BLaER1 treated with 17β-estradiol and CSF1 and Interleukin-3, amounts not matched to agents 10 nM and 100 nM (cell line): Measurements from ENCODE around the gene MLF1.

Source experiments
- H3K27ac ChIP-seq, 11 experiments: shearing (Covaris generic); formaldehyde crosslinking; 2 replicates each; pipeline ENCODE4 v1.8.1; 2022
- H3K27me3 ChIP-seq, 11 experiments: shearing (Covaris generic); formaldehyde crosslinking; 2 replicates each; pipeline ENCODE4 v1.8.1; 2022
- H3K36me3 ChIP-seq, 11 experiments: shearing (Covaris generic); formaldehyde crosslinking; 2 replicates each; pipeline ENCODE4 v1.8.1; 2022
- H3K4me1 ChIP-seq, 10 experiments: shearing (Covaris generic); formaldehyde crosslinking; 2 replicates each; pipeline ENCODE4 v1.8.1; 2022
- H3K4me2 ChIP-seq, 11 experiments: shearing (Covaris generic); formaldehyde crosslinking; 2 replicates each; pipeline ENCODE4 v1.8.1; 2022
- H3K4me3 ChIP-seq, 10 experiments: shearing (Covaris generic); formaldehyde crosslinking; 2 replicates each; pipeline ENCODE4 v1.8.1; 2022
- H3K9ac ChIP-seq, 11 experiments: shearing (Covaris generic); formaldehyde crosslinking; 2 replicates each; pipeline ENCODE4 v1.8.1; 2022
- H3K9me3 ChIP-seq, 11 experiments: shearing (Covaris generic); formaldehyde crosslinking; replicated peaks in 1 of 11; 2 replicates each; pipeline ENCODE4 v1.8.1; 2022
- H4K20me1 ChIP-seq, 11 experiments: shearing (Covaris generic); formaldehyde crosslinking; 2 replicates each; pipeline ENCODE4 v1.8.1; 2022
- Cebpa-rat ChIP-seq, 11 experiments: shearing (Covaris generic); IDR thresholded peaks; 2 replicates each; pipeline ENCODE4 v1.8.1; 2022

The MLF1 gene

GRCh38 chr3:158570999-158571702 lies at the start of gene MLF1:
Gene MLF1, plus strand, starts transcription at chr3:158571194. Its CDS starts 107 bp downstream, at chr3:158571301.
- TF ChIP-seq Cebpa-rat (IDR thresholded peaks at IDR 0.05) = no peak
- Histone ChIP-seq H3K36me3 (no peaks in the 10 kb centered on the region), H3K27ac (no peak within 1 kb of the TSS), H3K27me3 (no peaks in the 10 kb centered on the region), H3K9me3 (peaks cover 7 to 9% (median 8%) of the 10 kb centered on the region in 11 experiments; a peak in 20 of 22 replicates), H3K9ac (no peak within 1 kb of the TSS), H3K4me1 (peaks cover 0 to 4% (median 0%) of the 10 kb centered on the region in 10 experiments; a peak in 4 of 20 replicates), H4K20me1 (no peaks in the 10 kb centered on the region), H3K4me3 (no peak within 1 kb of the TSS), H3K4me2 (no peak within 1 kb of the TSS)

GRCh38 chr3:158522221-158523136 lies 48.5 kb upstream of the MLF1 start:
- no peaks in the 10 kb centered on the region for H4K20me1 ChIP-seq
- no peak overlapping the region for H3K27ac ChIP-seq
- 0 out of 22 replicates have a peak, but pooled peaks cover 0 to 4% (median 0%) of the 10 kb centered on the region in 11 experiments for H3K36me3 ChIP-seq
- 0 out of 22 replicates have a peak, but pooled peaks cover 0 to 3% (median 0%) of the 10 kb centered on the region in 11 experiments for H3K9me3 ChIP-seq
- no peak overlapping the region for H3K9ac ChIP-seq
- H3K27me3 ChIP-seq = no peaks in the 10 kb centered on the region
- TF ChIP-seq Cebpa-rat (IDR thresholded peaks at IDR 0.05) = no peak
- no peak overlapping the region for H3K4me3 ChIP-seq
- H3K4me1 ChIP-seq = peaks cover 0 to 11% (median 0%) of the 10 kb centered on the region in 10 experiments; a peak in 4 of 20 replicates
- H3K4me2 ChIP-seq = no peak overlapping the region

- H3K4me1 ChIP-seq = no peaks in the 10 kb centered on the region
- no peak overlapping the region for H3K4me2 ChIP-seq
- TF ChIP-seq Cebpa-rat (IDR thresholded peaks at IDR 0.05) = no peak
- H3K27me3 ChIP-seq = no peaks in the 10 kb centered on the region
- 0 out of 22 replicates have a peak, but pooled peaks cover 0 to 4% (median 0%) of the 10 kb centered on the region in 11 experiments for H3K36me3 ChIP-seq
- H4K20me1 ChIP-seq = no peaks in the 10 kb centered on the region
- 0 out of 22 replicates have a peak, but pooled peaks cover 0 to 3% (median 0%) of the 10 kb centered on the region in 11 experiments for H3K9me3 ChIP-seq
- H3K27ac ChIP-seq = no peak overlapping the region
- no peak overlapping the region for H3K9ac ChIP-seq
- H3K4me3 ChIP-seq = no peak overlapping the region
Measured at GRCh38 chr3:158528076-158528674, 42.8 kb upstream of the MLF1 start.

- Histone ChIP-seq H3K27ac (no peak overlapping the region), H3K4me2 (no peak overlapping the region), H3K9me3 (no peaks in the 10 kb centered on the region), H3K4me1 (no peaks in the 10 kb centered on the region), H3K4me3 (no peak overlapping the region), H4K20me1 (no peaks in the 10 kb centered on the region), H3K9ac (no peak overlapping the region), H3K36me3 (no peaks in the 10 kb centered on the region), H3K27me3 (no peaks in the 10 kb centered on the region)
- no peak for TF ChIP-seq Cebpa-rat (IDR thresholded peaks at IDR 0.05)
Measured at GRCh38 chr3:158531334-158531733, 39.7 kb upstream of the MLF1 start.

DNA sequence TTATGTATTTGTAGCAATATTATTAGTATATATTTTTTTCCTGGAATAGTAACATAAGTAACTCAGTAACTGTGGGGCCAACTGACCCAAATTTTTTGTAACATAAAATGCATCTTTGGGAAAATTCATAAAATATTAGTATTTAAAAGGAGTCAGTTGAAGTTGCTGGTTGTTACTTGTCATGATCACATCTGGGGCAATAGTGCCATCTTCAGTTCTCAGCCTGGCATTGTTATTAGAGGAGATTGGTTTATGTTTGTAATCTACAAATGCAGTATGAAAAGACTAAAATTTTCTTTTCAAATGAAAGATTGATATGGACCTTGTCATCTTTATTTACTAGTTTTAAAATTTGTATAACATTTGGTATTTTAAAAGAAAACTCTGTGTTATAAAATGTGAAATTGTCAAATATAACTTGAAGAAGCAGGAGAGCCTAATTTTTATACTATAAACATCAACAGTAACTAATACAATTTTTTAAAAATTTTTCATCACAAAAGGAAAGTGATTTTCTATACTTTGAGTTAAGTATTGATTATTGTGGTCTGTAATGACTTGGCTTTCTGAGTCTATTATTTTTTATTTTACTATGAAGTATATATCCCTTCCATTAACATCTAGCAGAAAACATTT lies 38.8 kb upstream of the MLF1 start:
- Histone ChIP-seq H3K4me3 (no peak overlapping the region), H4K20me1 (no peaks in the 10 kb centered on the region), H3K27ac (no peak overlapping the region), H3K9me3 (no peaks in the 10 kb centered on the region), H3K36me3 (no peaks in the 10 kb centered on the region), H3K4me1 (no peaks in the 10 kb centered on the region), H3K4me2 (no peak overlapping the region), H3K9ac (no peak overlapping the region), H3K27me3 (no peaks in the 10 kb centered on the region)
- no peak for TF ChIP-seq Cebpa-rat (IDR thresholded peaks at IDR 0.05)

- no peak overlapping the region for H3K27ac ChIP-seq
- no peaks in the 10 kb centered on the region for H4K20me1 ChIP-seq
- no peak for TF ChIP-seq Cebpa-rat (IDR thresholded peaks at IDR 0.05)
- H3K4me2 ChIP-seq = no peak overlapping the region
- no peaks in the 10 kb centered on the region for H3K4me1 ChIP-seq
- H3K9me3 ChIP-seq = no peaks in the 10 kb centered on the region
- H3K27me3 ChIP-seq = no peaks in the 10 kb centered on the region
- H3K36me3 ChIP-seq = 0 out of 22 replicates have a peak, but pooled peaks cover 0 to 4% (median 0%) of the 10 kb centered on the region in 11 experiments
- no peak overlapping the region for H3K9ac ChIP-seq
- H3K4me3 ChIP-seq = no peak overlapping the region
Measured at GRCh38 chr3:158535918-158536317, 35.1 kb upstream of the MLF1 start.

- no peak for TF ChIP-seq Cebpa-rat (IDR thresholded peaks at IDR 0.05)
- no peaks in the 10 kb centered on the region for H3K27me3 ChIP-seq
- no peak overlapping the region for H3K9ac ChIP-seq
- H3K9me3 ChIP-seq = no peaks in the 10 kb centered on the region
- H3K27ac ChIP-seq = no peak overlapping the region
- peaks cover under 1 to 20% (median 10%) of the 10 kb centered on the region in 11 experiments; a peak in 16 of 22 replicates for H3K36me3 ChIP-seq
- no peaks in the 10 kb centered on the region for H3K4me1 ChIP-seq
- H3K4me3 ChIP-seq = no peak overlapping the region
- H3K4me2 ChIP-seq = no peak overlapping the region
- H4K20me1 ChIP-seq = no peaks in the 10 kb centered on the region
Measured at GRCh38 chr3:158539414-158540014, 31.5 kb upstream of the MLF1 start.

GRCh38 chr3:158540066-158540465 lies 30.9 kb upstream of the MLF1 start:
- Histone ChIP-seq H3K4me1 (no peaks in the 10 kb centered on the region), H3K27ac (no peak overlapping the region), H4K20me1 (no peaks in the 10 kb centered on the region), H3K9me3 (no peaks in the 10 kb centered on the region), H3K4me2 (no peak overlapping the region), H3K9ac (no peak overlapping the region), H3K4me3 (no peak overlapping the region), H3K36me3 (peaks cover 6 to 26% (median 14%) of the 10 kb centered on the region in 11 experiments; a peak in 18 of 22 replicates), H3K27me3 (no peaks in the 10 kb centered on the region)
- TF ChIP-seq Cebpa-rat (IDR thresholded peaks at IDR 0.05) = no peak
